Femur (tissue), 1 donor: ENCODE measurements around the gene TMEM51.
A peak's percentile ranks its signal among the peaks of the same experiment; 100 is the strongest.

Source experiments
- DNase-seq: peaks from one replicate; pipeline ENCODE4 v3.0.0-alpha.2; 2017

The TMEM51 gene

DNA sequence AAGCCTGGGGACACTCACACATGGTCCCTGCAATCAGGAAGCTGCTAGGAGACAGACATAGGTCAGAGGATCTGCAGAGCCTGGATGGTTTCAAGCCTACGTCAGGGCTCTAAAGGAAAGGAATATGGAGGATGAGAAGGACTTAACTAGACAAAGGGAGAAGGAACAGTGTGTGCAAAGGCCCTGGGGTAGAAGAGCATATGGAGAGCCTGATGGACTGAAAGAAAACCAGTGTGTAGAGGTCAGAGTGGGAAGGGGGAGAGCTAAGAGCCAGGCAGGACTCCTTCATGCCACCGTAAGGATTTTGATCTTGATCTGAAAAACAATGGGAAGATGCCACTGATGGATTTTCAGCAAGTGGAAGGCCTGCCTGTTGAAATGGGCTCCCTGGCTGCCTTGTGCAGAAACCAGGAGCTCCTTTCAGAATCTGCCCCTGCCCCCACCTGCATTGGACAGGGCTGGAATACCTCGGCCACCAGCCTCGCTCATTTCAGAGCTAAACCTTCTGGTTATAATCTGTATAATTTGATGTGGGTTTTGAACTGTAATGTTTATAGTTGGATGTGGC, 102.1 kb downstream of the TMEM51 start:
- DNase-seq: no peak

DNA sequence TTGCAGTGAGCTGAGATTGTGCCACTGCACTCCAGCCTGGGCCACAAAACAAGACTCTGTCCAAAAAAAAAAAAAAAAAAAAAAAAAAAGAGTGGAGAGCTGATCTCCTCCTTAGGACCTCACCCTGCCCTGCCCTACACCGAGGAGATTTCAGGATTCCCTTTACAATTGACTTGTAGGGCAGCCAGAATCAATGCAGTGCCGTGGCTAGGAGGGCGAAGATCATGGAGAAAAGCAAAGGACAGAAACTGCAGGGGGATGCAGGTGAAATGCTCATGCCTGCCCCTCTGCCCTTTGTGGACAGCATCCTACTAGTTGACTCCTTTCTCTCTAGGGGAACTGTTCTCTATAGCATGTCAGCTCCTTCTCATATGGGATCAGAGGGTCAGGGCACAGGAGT, 103.0 kb downstream of the TMEM51 start:
- no peak for DNase-seq

DNA sequence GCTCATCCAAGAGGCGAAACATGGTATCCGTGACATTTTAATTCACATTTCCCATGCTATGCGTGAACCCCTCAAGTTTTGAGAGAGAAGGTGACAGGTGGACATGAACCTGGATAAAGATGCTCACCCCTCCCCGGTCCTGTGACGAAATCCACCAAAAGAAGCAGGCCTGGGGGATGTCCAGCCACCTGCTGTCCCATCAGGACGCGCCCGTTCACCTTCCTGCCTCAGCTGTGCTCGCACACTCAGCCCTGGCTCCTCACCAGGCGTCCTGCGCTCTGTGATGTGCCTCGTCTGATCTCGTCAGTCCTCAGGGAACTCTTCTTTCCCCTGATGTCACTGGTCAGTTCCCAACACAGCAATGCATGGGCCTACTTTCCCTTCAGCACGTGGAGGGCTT, 103.8 kb downstream of the TMEM51 start:
- no peak for DNase-seq

DNA sequence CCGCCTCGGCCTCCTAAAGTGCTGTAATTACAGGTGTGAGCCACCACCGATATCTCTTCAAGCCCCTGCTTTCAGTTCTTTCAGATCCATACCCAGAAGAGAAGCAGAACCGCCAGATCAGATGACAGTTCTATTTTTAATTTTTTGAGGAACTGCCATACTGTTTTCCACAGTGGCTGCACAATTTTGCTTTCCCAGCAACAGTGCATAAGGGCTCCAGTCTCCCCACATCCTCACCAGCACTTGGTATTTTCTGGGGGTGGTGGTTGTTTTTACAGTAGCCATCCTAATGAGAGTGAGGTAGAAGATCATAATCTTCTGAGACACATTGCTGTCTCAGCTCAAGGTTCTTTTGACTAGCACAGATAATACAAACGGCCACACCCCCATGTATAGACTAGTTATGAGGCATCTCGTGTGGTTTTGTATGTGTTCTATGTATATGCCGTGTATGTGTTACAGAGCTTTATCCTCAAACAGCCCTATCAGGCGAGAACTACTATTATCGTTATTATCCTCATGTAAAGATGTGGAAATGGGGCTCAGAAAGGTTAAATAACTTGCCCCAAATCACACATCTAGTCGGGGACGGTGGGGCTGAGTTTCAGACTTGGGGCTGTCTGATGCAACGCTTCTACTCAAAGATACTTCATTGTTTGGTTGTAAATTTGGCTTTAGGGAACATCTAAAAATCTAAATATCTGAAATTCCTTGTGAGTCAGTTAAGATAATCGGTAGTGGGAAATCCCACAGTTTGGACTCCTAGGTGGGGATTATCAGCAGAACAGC, 105.5 kb downstream of the TMEM51 start:
- no peak for DNase-seq

DNA sequence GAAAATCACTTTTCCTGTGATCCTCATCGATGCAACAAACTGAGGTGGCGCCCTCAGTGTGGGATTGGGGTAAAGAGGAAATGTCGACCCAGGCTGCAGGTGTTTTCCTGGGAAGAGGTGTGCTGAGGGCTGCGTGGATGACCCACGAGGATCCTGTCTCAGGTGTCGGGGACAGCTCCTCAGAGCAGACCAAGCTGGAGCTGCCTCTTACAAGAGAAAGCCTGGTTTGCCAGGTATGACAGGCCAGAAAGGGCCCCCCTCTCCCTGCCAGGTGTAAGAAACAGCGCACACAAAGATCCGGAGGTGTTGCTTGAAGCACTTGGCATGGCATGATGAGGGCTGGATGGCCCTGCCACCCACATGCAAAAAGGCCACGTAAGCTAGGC, 106.1 kb downstream of the TMEM51 start:
- DNase-seq: no peak

DNA sequence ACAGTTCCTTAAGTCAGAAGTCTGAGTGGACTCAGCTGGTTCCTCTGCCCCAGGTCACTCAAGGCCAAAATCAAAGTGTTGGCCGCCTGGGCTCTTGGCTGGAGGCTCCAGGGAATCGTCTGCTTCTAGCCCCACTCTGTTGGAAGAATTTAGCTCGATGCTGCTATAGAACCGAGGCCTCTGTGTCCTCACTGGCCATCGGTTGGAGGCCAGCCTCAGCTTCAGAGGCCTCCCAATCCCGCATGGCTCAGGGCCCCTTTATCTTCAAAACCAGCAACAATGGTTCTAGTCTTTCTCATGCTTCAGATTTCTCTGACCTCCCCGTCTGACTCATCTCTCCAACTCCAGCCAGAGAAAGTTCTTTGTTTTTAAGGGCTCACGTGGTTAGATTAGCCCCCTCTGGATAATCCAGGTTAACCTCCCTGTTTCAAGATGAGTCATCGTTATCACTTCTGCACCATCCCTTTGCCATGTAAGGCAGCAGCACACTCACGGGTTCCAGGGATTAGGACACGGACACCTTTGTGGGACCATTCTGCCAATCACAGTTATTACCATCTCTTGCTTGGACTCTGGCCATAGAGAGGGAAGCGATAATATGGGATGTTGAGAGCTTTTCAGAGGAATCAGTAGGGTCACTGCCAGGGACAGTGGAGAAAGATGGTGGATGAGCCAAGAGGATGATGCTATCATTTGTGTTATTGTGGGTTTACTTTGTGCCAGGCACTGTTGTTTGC, 107.0 kb downstream of the TMEM51 start:
- DNase-seq: no peak

DNA sequence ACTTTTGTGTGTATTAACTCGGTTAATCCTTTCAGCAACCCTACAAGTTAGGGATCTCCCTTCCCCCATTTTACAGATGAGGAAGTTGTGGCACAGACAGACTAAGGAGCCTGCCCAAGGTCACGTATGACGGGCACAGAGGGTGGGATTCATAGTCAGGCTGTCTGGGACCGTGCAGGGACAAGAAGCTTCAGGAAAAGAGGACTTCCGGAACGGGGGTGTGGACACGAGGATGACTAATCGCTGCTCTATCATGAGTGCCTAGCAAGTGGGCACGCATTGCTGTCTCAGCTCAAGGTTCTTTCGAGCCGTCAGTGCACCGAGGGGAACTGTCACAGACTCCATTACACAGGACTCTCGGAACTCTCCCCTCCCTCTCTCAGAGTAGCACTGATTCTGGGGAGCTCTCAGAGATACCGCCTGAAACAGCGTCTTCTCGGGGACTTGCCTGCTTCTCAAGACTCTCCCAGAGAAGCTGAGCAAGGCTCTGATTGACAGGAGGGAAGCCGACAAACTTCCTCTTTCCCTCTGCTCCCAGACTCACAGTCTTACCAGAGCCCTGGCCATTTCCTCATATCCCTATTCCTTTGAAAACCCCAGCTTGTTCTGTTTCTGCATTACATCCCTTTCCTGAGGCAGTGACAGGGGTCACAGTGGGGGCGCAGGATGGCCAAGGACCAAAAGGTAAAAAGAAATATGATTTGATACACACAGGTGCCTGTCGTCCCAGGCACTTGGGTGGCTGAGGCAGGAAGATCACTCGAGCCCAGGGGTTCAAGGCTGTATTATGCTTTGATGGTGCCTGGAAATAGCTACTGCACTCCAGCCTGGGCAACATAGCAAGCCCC, 107.8 kb downstream of the TMEM51 start:
- DNase-seq: peak; percentile 41

DNA sequence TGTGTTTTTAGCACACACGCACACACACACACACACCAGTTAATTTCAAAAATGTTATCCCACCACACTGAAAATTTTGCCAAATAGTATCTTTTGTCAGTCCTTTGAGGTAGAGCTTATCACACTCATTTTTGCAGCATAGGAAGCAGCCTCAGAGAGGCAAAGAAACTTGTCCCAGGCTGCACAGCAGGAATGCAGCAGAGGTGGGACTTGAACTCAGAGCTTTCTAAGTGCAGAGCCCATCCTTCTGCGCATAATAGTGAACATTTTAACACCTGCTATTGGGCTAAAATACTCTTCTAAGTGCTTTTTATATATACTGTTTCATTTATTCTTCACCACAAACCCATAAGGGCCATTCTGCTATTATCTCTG, 108.4 kb downstream of the TMEM51 start:
- DNase-seq: no peak

DNA sequence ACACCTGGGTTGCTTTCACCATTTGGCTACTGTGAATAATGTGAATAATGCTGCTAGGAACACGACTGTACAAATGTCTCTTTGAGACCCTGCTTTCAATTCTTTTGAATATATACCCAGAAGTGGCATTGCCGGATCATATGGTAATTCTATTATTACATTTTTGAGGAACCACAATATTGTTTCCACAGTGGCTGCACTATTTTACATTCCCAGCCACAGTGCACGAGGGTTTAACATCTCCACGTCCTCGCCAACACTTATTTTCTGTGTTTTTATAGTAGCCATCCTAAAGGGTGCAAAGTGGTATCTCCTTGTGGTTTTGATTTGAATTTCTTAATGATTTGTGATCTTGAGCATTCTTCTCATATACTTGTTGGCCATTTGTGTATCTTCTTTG, 109.2 kb downstream of the TMEM51 start:
- DNase-seq: no peak

DNA sequence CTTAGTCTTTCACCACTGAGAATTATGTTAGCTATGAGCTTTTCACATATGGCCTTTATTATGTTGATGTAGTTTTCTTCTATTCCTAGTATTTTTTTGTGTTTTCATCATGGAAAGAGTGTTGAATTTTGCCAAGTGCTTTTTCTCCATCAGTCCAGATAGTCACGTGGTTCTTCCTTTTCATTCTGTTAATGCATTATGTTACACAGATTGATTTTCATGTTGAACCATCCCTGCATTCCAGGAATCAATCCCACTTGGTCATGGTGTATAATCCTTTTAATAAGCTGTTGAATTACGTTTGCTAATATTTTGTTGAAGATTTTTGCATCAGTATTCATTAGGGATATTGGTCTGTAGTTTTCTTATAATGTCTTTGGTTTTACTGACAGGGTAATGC, 111.2 kb downstream of the TMEM51 start:
- no peak for DNase-seq
